NOMO-1 (cell line): ENCODE data around the gene DNAJB9.

Source experiments
- DNase-seq, 2 experiments: peaks; one replicate each; lab custom pipeline; 2025; ENCODE audit not compliant: unreplicated experiment in 2 of 2; lab: John Stamatoyannopoulos, UW

Gene DNAJB9

GRCh38 chr7:108565987-108566386 is 3.7 kb upstream of the DNAJB9 start:
- DNase-seq, result no peak

GRCh38 chr7:108568801-108569380 is 783 bp upstream of the DNAJB9 start:
- peak in 1 of 2 experiments; percentile 22 for DNase-seq

GRCh38 chr7:108570146-108570755 is 577 bp downstream of the DNAJB9 start:
- DNase-seq, result peak in 1 of 2 experiments; percentile 1

GRCh38 chr7:108572480-108572879 is 2.8 kb downstream of the DNAJB9 start:
- DNase-seq, result no peak

- DNase-seq, result no peak
Measured at GRCh38 chr7:108575156-108575555, 5.5 kb downstream of the DNAJB9 start.

GRCh38 chr7:108576116-108576515 is 6.4 kb downstream of the DNAJB9 start:
- DNase-seq, result no peak

- no peak for DNase-seq
Measured at GRCh38 chr7:108578937-108579336, 9.3 kb downstream of the DNAJB9 start.

- DNase-seq, result no peak
Measured at GRCh38 chr7:108580298-108580697, 10.6 kb downstream of the DNAJB9 start.

- no peak for DNase-seq
Measured at GRCh38 chr7:108581655-108582491, 12.2 kb downstream of the DNAJB9 start.

GRCh38 chr7:108584211-108584610 is 14.5 kb downstream of the DNAJB9 start:
- no peak for DNase-seq

GRCh38 chr7:108585843-108586242 is 16.2 kb downstream of the DNAJB9 start:
- no peak for DNase-seq

- DNase-seq, result no peak
Measured at GRCh38 chr7:108586274-108586710, 16.6 kb downstream of the DNAJB9 start.

GRCh38 chr7:108589199-108589598 is 19.5 kb downstream of the DNAJB9 start:
- DNase-seq, result no peak

- DNase-seq, result no peak
Measured at GRCh38 chr7:108589874-108590273, 20.2 kb downstream of the DNAJB9 start.

GRCh38 chr7:108590606-108591005 is 20.9 kb downstream of the DNAJB9 start:
- no peak for DNase-seq

GRCh38 chr7:108592646-108593201 is 23.1 kb downstream of the DNAJB9 start:
- no peak for DNase-seq

GRCh38 chr7:108596560-108596959 is 26.9 kb downstream of the DNAJB9 start:
- DNase-seq, result no peak

GRCh38 chr7:108598153-108598552 is 28.5 kb downstream of the DNAJB9 start:
- no peak for DNase-seq

GRCh38 chr7:108598914-108599580 is 29.4 kb downstream of the DNAJB9 start:
- DNase-seq, result no peak

GRCh38 chr7:108600399-108600798 is 30.7 kb downstream of the DNAJB9 start:
- no peak for DNase-seq
